ENCODE results near the gene RASIP1.

Gene RASIP1

GRCh38 chr19:48756212-48756611 is 15.8 kb upstream of the RASIP1 start:
- DNase-seq (ENCODE audit: low spot score) = no peak

GRCh38 chr19:48755787-48756186 is 15.4 kb upstream of the RASIP1 start:
- no peak for DNase-seq (ENCODE audit: low spot score)

GRCh38 chr19:48755084-48755641 is 14.8 kb upstream of the RASIP1 start, which contains the start of gene FGF21:
Gene FGF21 (plus strand): TSS chr19:48755524. CDS start chr19:48756237, 713 bp downstream.
- no peak for DNase-seq (ENCODE audit: low spot score)

GRCh38 chr19:48752496-48753365 is 12.3 kb upstream of the RASIP1 start, which contains the start of gene FUT1:
Gene FUT1 (minus strand): TSS chr19:48752641. CDS start chr19:48751281, 1,360 bp downstream.
- DNase-seq (ENCODE audit: low spot score) = no peak

GRCh38 chr19:48751845-48752495 is 11.6 kb upstream of the RASIP1 start:
- DNase-seq (ENCODE audit: low spot score) = no peak

GRCh38 chr19:48750771-48751504 is 10.5 kb upstream of the RASIP1 start:
- no peak for DNase-seq (ENCODE audit: low spot score)

- DNase-seq (ENCODE audit: low spot score) = no peak
These were observed 9.9 kb upstream of the RASIP1 start for GRCh38 chr19:48750351-48750750.

GRCh38 chr19:48749571-48750198 is 9.3 kb upstream of the RASIP1 start:
- DNase-seq (ENCODE audit: low spot score) = no peak

- DNase-seq (ENCODE audit: low spot score) = peak; percentile 83
These were observed 6.5 kb upstream of the RASIP1 start, which contains the start of gene IZUMO1 for GRCh38 chr19:48746738-48747575. Gene IZUMO1 (minus strand): TSS chr19:48746909. CDS start chr19:48745859, 1,050 bp downstream.

- DNase-seq (ENCODE audit: low spot score) = no peak
These were observed 5.7 kb upstream of the RASIP1 start for GRCh38 chr19:48746110-48746509.

GRCh38 chr19:48745208-48745995 is 5.0 kb upstream of the RASIP1 start:
- DNase-seq (ENCODE audit: low spot score) = peak; percentile 89

GRCh38 chr19:48742096-48742495 is 1.7 kb upstream of the RASIP1 start:
- no peak for DNase-seq (ENCODE audit: low spot score)

- no peak for DNase-seq (ENCODE audit: low spot score)
These were observed 954 bp upstream of the RASIP1 start for GRCh38 chr19:48741129-48741999.

- no peak for DNase-seq (ENCODE audit: low spot score)
These were observed 826 bp downstream of the RASIP1 start for GRCh38 chr19:48739404-48740163.

GRCh38 chr19:48738557-48739403 is 1.6 kb downstream of the RASIP1 start:
- peak; percentile 73 for DNase-seq (ENCODE audit: low spot score)

GRCh38 chr19:48737360-48737998 is 2.9 kb downstream of the RASIP1 start:
- no peak for DNase-seq (ENCODE audit: low spot score)

All from Ammon's horn (tissue), 1 donor.